ENCODE data around the gene RUVBL2.

RUVBL2 gene

GRCh38 chr19:48989701-48990291 lies 3.9 kb upstream of the RUVBL2 start:
- DNase-seq: no peak

- DNase-seq: no peak
These were observed 3.3 kb upstream of the RUVBL2 start for GRCh38 chr19:48990400-48990799.

GRCh38 chr19:48991011-48991609 lies 2.6 kb upstream of the RUVBL2 start:
- no peak for DNase-seq

- peak in 1 of 2 experiments; percentile 61 for DNase-seq
These were observed 1.7 kb upstream of the RUVBL2 start for GRCh38 chr19:48991873-48992580.

- DNase-seq: no peak
These were observed 1.0 kb upstream of the RUVBL2 start for GRCh38 chr19:48992581-48993174.

DNA sequence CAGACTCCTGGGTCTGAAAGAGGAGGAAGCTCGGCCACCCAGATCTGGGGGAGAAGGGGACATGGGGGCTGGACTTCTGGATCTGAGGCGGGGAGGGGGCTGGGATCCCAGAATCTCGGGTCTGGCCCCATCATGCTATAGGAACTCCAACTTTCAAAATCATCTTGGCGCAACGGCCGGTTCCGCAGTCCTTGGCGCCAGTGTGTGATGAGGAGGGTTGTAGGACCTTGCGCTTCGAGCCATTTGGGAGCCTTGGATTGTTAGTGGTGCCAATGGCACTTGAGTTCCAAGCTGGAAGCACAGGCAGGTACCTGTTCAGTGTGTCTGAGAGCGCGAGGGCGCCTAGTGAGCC lies 324 bp downstream of the RUVBL2 start:
- DNase-seq: no peak

DNA sequence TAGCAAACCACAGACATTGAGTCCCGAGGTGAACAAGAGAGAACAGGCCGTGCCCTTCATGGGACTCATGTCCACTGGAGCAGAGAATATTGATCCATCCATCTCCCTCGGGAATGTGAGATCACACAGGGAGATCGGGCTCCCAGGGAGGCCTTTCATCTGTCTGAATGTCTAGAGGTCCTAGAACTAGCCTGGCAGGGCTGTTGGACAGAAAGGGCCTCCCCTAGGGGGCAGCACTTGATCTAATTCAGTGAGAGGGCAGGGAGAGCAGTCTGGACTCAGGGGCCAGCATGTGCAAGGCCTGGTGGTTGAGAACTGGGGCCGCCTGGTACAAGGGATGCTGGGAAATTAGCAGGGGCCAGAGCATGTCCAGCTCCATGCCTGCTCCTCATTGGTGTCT lies 4.3 kb downstream of the RUVBL2 start:
- DNase-seq: peak in 1 of 2 experiments; percentile 31

GRCh38 chr19:48999481-49000325 lies 6.0 kb downstream of the RUVBL2 start:
- DNase-seq: peak in 1 of 2 experiments; percentile 3

DNA sequence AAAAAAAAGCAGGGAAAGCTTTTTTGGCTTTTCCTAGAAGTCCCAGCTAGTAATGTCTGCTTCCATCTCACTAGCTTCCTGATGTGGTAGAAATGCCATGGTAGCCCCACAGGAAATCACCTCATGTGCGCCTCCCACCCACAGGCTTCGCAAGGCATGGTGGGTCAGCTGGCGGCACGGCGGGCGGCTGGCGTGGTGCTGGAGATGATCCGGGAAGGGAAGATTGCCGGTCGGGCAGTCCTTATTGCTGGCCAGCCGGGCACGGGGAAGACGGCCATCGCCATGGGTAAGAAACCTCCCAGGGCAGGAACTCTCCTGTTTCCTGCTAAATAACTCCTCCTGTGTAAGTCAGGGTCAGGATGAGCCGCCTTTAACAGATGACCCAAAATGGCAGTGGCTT lies 10.4 kb downstream of the RUVBL2 start:
- no peak for DNase-seq

GRCh38 chr19:49004964-49005614 lies 11.4 kb downstream of the RUVBL2 start:
- DNase-seq: no peak

DNA sequence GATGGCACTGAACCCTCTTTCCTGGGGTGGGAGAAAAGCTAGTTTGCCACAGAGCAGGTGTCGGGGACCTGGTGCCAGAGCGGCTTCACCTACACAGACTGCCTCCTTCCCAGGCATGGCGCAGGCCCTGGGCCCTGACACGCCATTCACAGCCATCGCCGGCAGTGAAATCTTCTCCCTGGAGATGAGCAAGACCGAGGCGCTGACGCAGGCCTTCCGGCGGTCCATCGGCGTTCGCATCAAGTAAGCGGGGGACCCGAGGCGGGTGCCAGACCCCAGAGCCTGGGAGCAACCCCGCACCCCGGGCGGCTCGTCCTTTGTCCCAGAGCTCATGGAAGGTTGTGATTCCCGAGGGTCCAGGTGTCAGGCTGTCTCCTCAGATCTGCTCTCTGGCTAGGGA lies 13.2 kb downstream of the RUVBL2 start:
- no peak for DNase-seq

DNA sequence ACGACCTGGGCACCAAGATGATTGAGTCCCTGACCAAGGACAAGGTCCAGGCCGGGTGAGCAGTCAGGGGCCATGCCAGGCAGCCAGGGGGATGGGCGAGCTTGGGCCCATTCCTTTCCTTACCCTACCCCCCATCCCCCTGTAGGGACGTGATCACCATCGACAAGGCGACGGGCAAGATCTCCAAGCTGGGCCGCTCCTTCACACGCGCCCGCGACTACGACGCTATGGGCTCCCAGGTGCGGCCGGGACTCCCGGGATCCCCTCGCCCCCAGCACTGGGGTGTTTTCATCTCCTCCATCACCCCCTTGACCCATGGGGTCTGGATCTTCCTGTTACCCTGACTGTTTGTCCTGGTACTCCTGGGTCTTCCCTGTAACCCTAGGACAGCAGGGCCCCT lies 16.1 kb downstream of the RUVBL2 start:
- no peak for DNase-seq

DNA sequence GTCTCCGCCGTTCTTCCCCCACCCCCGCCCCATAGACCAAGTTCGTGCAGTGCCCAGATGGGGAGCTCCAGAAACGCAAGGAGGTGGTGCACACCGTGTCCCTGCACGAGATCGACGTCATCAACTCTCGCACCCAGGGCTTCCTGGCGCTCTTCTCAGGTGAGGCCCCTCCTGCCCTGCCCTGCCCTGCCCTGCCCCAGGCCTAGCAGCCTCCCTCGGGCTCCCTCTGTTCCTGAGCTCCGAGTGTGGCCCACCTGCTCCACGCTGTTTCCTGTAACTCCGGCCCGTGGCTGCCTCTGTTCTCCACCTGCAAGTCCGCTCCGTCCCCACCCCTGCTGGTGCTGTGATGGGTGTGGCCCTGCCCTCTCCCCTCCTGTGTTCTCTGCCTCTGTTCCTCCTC lies 16.8 kb downstream of the RUVBL2 start:
- DNase-seq: no peak

DNA sequence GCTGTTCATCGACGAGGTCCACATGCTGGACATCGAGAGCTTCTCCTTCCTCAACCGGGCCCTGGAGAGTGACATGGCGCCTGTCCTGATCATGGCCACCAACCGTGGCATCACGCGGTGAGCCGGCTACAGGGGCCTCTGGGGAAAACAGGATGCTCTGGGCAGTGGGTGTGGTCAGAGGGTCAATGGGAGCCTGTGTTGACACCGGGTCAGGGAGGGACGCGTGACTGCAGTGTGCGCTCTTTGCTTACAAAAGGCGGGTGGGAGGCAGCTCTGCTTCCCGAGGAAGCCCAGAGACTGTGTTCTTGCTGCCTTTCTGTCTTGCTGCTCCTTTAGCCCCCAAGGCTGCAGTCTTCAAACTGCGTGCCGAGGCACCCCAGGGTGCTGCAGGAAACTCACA lies 17.5 kb downstream of the RUVBL2 start:
- DNase-seq: no peak

DNA sequence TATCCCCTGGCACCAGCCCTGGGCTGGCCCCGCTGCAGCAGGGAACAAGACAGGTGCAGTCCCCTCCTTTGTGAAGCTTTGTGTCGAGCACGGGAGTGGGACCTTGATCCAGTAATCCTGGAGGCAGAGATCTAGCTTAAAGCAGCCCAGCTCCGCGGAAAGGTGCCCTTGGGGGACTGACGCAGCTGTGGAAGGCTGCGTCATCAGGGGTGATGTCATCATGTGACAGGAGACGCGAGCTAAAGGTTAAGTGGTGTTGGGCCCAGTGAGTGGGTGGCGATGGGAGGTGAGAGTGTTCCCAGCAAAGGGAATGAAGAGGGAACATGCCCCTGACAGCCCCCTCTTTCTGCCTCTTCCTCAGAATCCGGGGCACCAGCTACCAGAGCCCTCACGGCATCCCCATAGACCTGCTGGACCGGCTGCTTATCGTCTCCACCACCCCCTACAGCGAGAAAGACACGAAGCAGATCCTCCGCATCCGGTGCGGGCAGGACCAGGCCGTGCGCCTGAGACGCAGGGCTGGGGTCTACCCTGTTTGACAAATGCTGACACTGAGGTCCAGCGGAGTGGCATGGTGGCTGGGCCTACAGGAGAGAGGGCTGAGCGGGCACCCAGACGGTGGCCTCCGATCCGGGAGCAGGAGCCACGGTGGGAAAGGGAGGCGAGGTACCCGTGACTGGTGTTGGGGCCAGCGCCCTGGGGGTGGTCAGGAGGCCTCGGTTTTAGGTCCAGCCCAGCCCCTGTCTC lies 20.6 kb downstream of the RUVBL2 start:
- DNase-seq: no peak

DNA sequence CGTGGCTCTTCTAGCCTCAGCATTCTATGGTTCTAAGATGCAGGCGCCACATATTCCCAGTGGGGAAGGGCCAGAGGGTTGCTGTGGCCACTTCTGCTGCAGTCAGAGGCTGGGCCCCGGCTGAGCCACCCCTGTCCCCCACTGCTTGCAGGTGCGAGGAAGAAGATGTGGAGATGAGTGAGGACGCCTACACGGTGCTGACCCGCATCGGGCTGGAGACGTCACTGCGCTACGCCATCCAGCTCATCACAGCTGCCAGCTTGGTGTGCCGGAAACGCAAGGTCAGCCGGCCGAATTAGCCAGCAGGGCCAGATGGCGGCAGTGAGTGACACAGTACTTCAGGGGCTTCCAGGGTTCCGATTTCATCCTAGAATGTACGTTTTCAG lies 21.2 kb downstream of the RUVBL2 start:
- DNase-seq: no peak

- no peak for DNase-seq
These were observed 22.6 kb downstream of the RUVBL2 start for GRCh38 chr19:49016067-49016839.

DNA sequence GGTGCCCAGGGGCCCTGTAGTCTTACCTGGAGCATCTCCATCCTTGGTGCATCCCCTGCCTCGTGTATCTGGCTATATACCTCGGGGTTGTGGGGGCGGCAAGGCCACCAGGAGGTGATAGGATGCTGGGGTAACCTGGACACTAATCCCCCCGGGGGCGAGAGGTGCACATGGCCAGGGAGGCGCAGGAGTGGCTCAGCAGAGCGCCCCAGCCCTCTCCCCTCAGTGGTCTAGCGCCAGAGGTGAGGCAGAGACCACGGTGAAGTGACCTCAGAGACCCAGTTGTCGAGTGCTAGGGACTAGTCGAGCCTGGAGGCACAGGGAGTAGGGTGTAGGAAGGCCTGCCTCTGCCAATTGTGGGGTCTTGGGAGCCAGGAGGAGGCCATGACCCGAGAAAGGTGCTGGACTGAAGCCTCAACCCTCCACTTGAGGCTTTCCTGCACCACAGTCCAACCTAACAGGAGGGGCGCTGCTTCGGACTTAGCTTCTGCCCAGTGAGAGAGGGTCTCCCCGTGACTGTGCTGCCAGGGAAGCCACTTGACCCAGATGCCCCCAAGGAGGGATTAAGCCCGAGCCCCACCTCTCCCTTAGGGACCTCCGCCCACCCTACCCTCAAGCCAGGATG lies 23.5 kb downstream of the RUVBL2 start, which contains the start of gene LHB:
TSS of gene LHB (minus strand) at position 51 of the 625 bp plus-strand sequence. CDS start at position 41, 10 bp downstream.
- no peak for DNase-seq

DNA sequence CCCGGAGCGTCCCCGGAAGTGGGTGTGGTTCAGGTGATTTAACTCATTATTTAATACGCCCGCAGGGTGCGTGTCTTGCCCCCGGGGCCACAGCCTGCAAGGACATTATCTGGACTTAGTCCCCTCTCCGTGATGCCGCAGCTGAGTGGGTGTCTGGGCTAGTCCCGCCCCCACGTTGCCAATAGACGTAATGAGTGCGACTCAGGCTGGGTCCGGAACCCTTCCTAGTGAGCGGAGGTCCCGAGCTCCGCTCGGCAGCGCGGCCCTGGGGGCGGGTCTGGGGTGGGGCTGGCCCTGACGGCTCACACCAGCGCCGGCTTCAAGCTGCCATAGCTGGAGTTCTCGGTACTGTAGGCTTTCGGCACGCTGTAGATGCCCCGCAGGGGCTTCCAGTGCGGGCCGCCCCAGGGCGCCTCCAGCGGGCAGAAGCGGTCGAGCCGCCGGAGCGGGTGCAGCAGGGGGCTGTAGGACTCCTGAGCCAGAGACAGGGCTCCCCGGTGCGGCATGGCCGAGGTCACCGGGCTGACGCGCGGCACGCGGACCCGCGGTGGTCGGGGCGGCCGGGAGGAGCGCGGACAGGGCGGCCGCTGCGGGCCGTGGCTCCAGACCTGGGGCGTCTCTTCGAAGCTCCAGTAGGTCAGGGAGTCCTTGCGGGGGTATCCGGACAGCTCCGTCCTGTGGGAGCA lies 24.1 kb downstream of the RUVBL2 start:
- DNase-seq: peak; percentile 60 to 74
